ENCODE results near the gene PLPPR3. TPM values are rescaled to one million over a fixed set of nuclear protein-coding genes. Genes with fewer than 3 reads are reported as not detected.

The PLPPR3 gene
- total and polyA plus RNA-seq, 10 of the 15 experiments (the other 5 are each of a cell fraction or from before 2014, with no cell fraction given) = 0.07 TPM; not detected in 9

- in situ Hi-C loops (cut with MboI) (no loop called here), intact Hi-C loops (cut with micrococcal nuclease; ENCODE audit: unreplicated experiment) (no loop called here)
- Histone ChIP-seq H3K4me2 (ENCODE audit: control insufficient read depth, insufficient read depth) (no peak overlapping the region), H3K27me3 (replicated peaks in 1 of 2; ENCODE audit: control insufficient read depth in 2 of 2, insufficient read depth in 2 of 2, low read length in 1 of 2) (no peaks in the 10 kb centered on the region), H3K27ac (ENCODE audit: control insufficient read depth, insufficient read depth) (no peak overlapping the region), H3K9me3 (replicated peaks; ENCODE audit: control insufficient read depth, insufficient read depth, low read length) (no peaks in the 10 kb centered on the region), H2AFZ (ENCODE audit: control insufficient read depth, low read depth, low read length) (no peak overlapping the region), H3K79me2 (ENCODE audit: control insufficient read depth, insufficient read depth, low read length) (no peaks in the 10 kb centered on the region), H3K36me3 (ENCODE audit: control insufficient read depth in 2 of 2, insufficient read depth in 2 of 2, low read length in 1 of 2) (no peaks in the 10 kb centered on the region; a peak in 1 of 4 replicates), H3K4me3 (no peak overlapping the region), H4K20me1 (ENCODE audit: control insufficient read depth, insufficient read depth) (no peaks in the 10 kb centered on the region), H3K4me1 (ENCODE audit: control insufficient read depth, insufficient read depth, low read length) (peaks cover 10% of the 10 kb centered on the region), H3K9ac (ENCODE audit: control insufficient read depth, insufficient read depth, low read length) (no peak overlapping the region)
- ATAC-seq (no peak), DNase-seq (ENCODE audit: low read depth, low spot score) (no peak), FAIRE-seq (no peak)
- no TSS peak for BruUV-seq (replicated peaks)
- 96% methylated on average over 14 of the region's 16 CpGs for WGBS (ENCODE audit: insufficient coverage, insufficient replicate concordance, low lambda C conversion rate, missing lambda C conversion rate)
- TF ChIP-seq ELK1 (IDR thresholded peaks at IDR 0.05; ENCODE audit: low read depth, low read length) = no peak
- TF ChIP-seq CBX3 (IDR thresholded peaks at IDR 0.05; ENCODE audit: borderline replicate concordance, low read depth) = no peak
- TF ChIP-seq POLR2A (IDR thresholded peaks at IDR 0.05; ENCODE audit: low read depth, low read length) = no peak
- TF ChIP-seq ESRRA (IDR thresholded peaks at IDR 0.05; ENCODE audit: low read length) = no peak
- TF ChIP-seq BMI1 (IDR thresholded peaks at IDR 0.05; ENCODE audit: borderline replicate concordance) = no peak
- TF ChIP-seq SIX5 (IDR thresholded peaks at IDR 0.05; ENCODE audit: low read depth, low read length, severe bottlenecking) = no peak
- RAD21 ChIA-PET (ENCODE audit: unreplicated experiment) = no interaction called here
- CTCF ChIA-PET = interaction anchor here (0.8 kb wide), 1 partner anchor 31 kb away, joined by 3 read pairs; no protein-coding TSS in a partner anchor
- POLR2A ChIA-PET = no interaction called here
- SMC1A ChIA-PET (ENCODE audit: uncharacterized antibody, unreplicated experiment) = no interaction called here
Measured at GRCh38 chr19:867301-867793, 45.6 kb upstream of the PLPPR3 start.

- ChIA-PET RAD21 (ENCODE audit: unreplicated experiment) (no interaction called here), SMC1A (ENCODE audit: uncharacterized antibody, unreplicated experiment) (no interaction called here), POLR2A (no interaction called here), CTCF (interaction anchor here (0.8 kb wide), 1 partner anchor 32 kb away, joined by 3 read pairs; no protein-coding TSS in a partner anchor)
- FAIRE-seq (no peak), ATAC-seq (no peak), DNase-seq (ENCODE audit: low read depth, low spot score) (no peak)
- Histone ChIP-seq H2AFZ (ENCODE audit: control insufficient read depth, low read depth, low read length) (no peak overlapping the region), H3K4me3 (no peak overlapping the region), H3K4me2 (ENCODE audit: control insufficient read depth, insufficient read depth) (no peak overlapping the region), H4K20me1 (ENCODE audit: control insufficient read depth, insufficient read depth) (no peaks in the 10 kb centered on the region), H3K27ac (ENCODE audit: control insufficient read depth, insufficient read depth) (no peak overlapping the region), H3K9me3 (replicated peaks; ENCODE audit: control insufficient read depth, insufficient read depth, low read length) (no peaks in the 10 kb centered on the region), H3K4me1 (ENCODE audit: control insufficient read depth, insufficient read depth, low read length) (peaks cover 10% of the 10 kb centered on the region), H3K36me3 (ENCODE audit: control insufficient read depth in 2 of 2, insufficient read depth in 2 of 2, low read length in 1 of 2) (no peaks in the 10 kb centered on the region; a peak in 1 of 4 replicates), H3K79me2 (ENCODE audit: control insufficient read depth, insufficient read depth, low read length) (no peaks in the 10 kb centered on the region), H3K27me3 (replicated peaks in 1 of 2; ENCODE audit: control insufficient read depth in 2 of 2, insufficient read depth in 2 of 2, low read length in 1 of 2) (no peaks in the 10 kb centered on the region), H3K9ac (ENCODE audit: control insufficient read depth, insufficient read depth, low read length) (no peak overlapping the region)
- WGBS (ENCODE audit: insufficient coverage, insufficient replicate concordance, low lambda C conversion rate, missing lambda C conversion rate) = 92% methylated on average over 24 of the region's 38 CpGs
- in situ Hi-C loops (cut with MboI) = no loop called here
- BruUV-seq (replicated peaks) = no TSS peak
- TF ChIP-seq POLR2A (IDR thresholded peaks at IDR 0.05; ENCODE audit: low read depth, low read length) (0 out of 2 replicates have a peak, but pooled peaks have one; percentile 29), HDAC6 (IDR thresholded peaks at IDR 0.05; ENCODE audit: unreplicated experiment) (no peak)
- intact Hi-C loops (cut with micrococcal nuclease; ENCODE audit: unreplicated experiment) = no loop called here
Measured at GRCh38 chr19:866769-867300, 45.1 kb upstream of the PLPPR3 start.

Measured in GM12878 (cell line).